Spleen (tissue), 11 donors: ENCODE results near the gene CHCHD1. TPM values are rescaled to one million over a fixed set of nuclear protein-coding genes. Genes with fewer than 3 reads are reported as not detected.

Experiments
- DNase-seq: peaks from one replicate; pipeline ENCODE4 v3.0.0-alpha.2; 2020
- H3K27ac ChIP-seq, 8 donors: fragments of 200-600 bp; sonication (generic) in 7 of 8; 1 replicate in 4 of 8; 2 replicates in 4 of 8; pipeline versions ENCODE4 v1.5.0 to v1.8.0; 2016 to 2021; ENCODE audit warnings: inconsistent platforms in 4 of 8, mild to moderate bottlenecking in 4 of 8, moderate library complexity in 1 of 8
- H3K27me3 ChIP-seq, 7 donors: fragments of 200-600 bp; sonication (generic) in 6 of 7; replicated peaks in 1 of 7; 1 replicate in 4 of 7; 2 replicates in 3 of 7; pipeline versions ENCODE4 v1.5.0 to v1.8.0; 2016 to 2021; ENCODE audit warnings: inconsistent platforms in 3 of 7, mild to moderate bottlenecking in 1 of 7
- H3K36me3 ChIP-seq, 6 donors: fragments of 200-600 bp; sonication (generic) in 5 of 6; 1 replicate in 4 of 6; 2 replicates in 2 of 6; pipeline versions ENCODE4 v1.5.0 to v1.8.0; 2016 to 2021; ENCODE audit warnings: inconsistent platforms in 2 of 6
- H3K4me1 ChIP-seq, 6 donors: fragments of 200-600 bp; sonication (generic) in 5 of 6; 1 replicate in 3 of 6; 2 replicates in 3 of 6; pipeline versions ENCODE4 v1.5.0 to v1.8.0; 2016 to 2021; ENCODE audit warnings: inconsistent platforms in 3 of 6
- H3K4me3 ChIP-seq, 8 donors: fragments of 200-600 bp; sonication (generic) in 7 of 8; 1 replicate in 4 of 8; 2 replicates in 4 of 8; pipeline versions ENCODE4 v1.5.0 to v1.8.0; 2016 to 2021; ENCODE audit warnings: inconsistent platforms in 4 of 8, mild to moderate bottlenecking in 4 of 8, moderate library complexity in 2 of 8
- H3K9me3 ChIP-seq, 8 donors: fragments of 200-600 bp; sonication (generic) in 7 of 8; 1 replicate in 4 of 8; 2 replicates in 4 of 8; pipeline versions ENCODE4 v1.5.0 to v1.8.0; 2016 to 2021; ENCODE audit warnings: inconsistent platforms in 4 of 8
- CTCF ChIP-seq, 11 experiments: fragments of 200-600 bp in 7 of 11; fragments of 450-650 bp in 4 of 11; sonication (generic) in 4 of 11; IDR thresholded peaks in 8 of 11; conservative IDR thresholded peaks in 3 of 11; 1 replicate in 7 of 11; 2 replicates in 4 of 11; pipeline versions ENCODE4 v1.4.0 to v1.8.0; 2016 to 2021; ENCODE audit warnings: antibody characterized with exemption in 11 of 11, inconsistent platforms in 4 of 11, mild to moderate bottlenecking in 1 of 11
- POLR2A ChIP-seq, 3 donors: fragments of 450-650 bp; IDR thresholded peaks; one replicate each; pipeline ENCODE4 v1.5.1; 2017; ENCODE audit warnings: antibody characterized with exemption in 3 of 3, mild to moderate bottlenecking in 1 of 3
- POLR2AphosphoS5 ChIP-seq, 3 donors: sonication (generic); formaldehyde crosslinking; IDR thresholded peaks; one replicate each; pipeline ENCODE4 v1.5.1; 2017; ENCODE audit warnings: antibody characterized with exemption in 3 of 3
- WGBS, 5 donors: extraction: QIAGEN DNeasy Blood & Tissue Kit in 3 of 5; methylation state at CpG; one replicate each; pipeline versions ENCODE4 v1.1.5 to v1.1.7; 2013 to 2018; 5-methylcytosine and 5-hydroxymethylcytosine counted together
- intact Hi-C: fragments of 100-400 bp; cut with DNase I; formaldehyde crosslinking; loops from one replicate; pipeline ENCODE4 v1.15.0; 2023; ENCODE audit warnings: low total_unique reads
- polyA plus RNA-seq, 3 donors: library from polyadenylated mRNA; stranded (reverse); fragments of 200-250 nt; gene quantifications; one replicate each; pipeline ENCODE4 v1.2.1, GENCODE V29; 2013
- total RNA-seq, 7 donors: library from RNA; depleted of rRNA in 3 of 7; stranded (reverse); fragments of >200 nt in 3 of 7; fragmentation: NEBNext Ultra II Directional in 4 of 7; extraction: Animal tissue kit (Norgen Biotek cat#: 25700) in 4 of 7; gene quantifications; one replicate each; pipeline versions ENCODE4 v1.1.0 to v1.2.1, GENCODE V29; 2016 to 2021
- donor health status: healthy with polysubstance abuse.
- donor health status: DM: no; HTN: no; CAD: no; lungs with moderate emphysema.
- donor health status: DM: no; HTN: no; CAD: no.
- donor health status: Bipolar disorder and iron deficiency.
- donor health status: healthy.
- donor health status: DM: no; HTN: no; CAD: no.
- donor health status: DM: yes; HTN: yes; CAD: no.

The CHCHD1 gene
- total and polyA plus RNA-seq, 10 donors, result 14.6 to 75.9 (median 26.4) TPM

DNA sequence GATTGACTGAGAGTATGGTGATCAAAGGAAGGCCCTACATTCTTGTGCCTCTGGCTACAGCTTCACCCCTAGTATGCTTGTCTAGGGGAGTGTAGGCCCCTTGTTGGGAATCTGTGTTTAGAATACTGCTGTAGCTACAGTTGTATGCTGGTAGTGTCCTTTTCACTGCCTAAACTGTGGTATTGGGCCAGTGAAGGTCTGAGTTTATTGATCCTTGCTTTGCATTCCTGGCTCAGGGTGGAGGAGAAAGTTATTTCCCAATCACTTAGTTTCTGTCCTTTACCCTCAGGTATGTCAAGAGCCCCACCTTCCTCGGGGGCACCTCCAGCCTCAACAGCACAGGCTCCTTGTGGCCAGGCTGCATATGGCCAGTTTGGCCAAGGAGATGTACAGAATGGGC is 31.0 kb upstream of the CHCHD1 start:
- TF ChIP-seq POLR2AphosphoS5 (IDR thresholded peaks at IDR 0.05) (no peak), CTCF (IDR thresholded peaks at IDR 0.05 in 8 of 11, conservative IDR thresholded peaks at IDR 0.05 in 3 of 11) (no peak), POLR2A (IDR thresholded peaks at IDR 0.05) (no peak)
- WGBS, 5 donors, result 96 to 100% (median 100%) methylated on average over 1 of the region's 1 CpG
- intact Hi-C loops, result no loop called here
- Histone ChIP-seq H3K4me1 (peaks cover 14 to 56% (median 40%) of the 10 kb centered on the region in 6 donors), H3K4me3 (no peak overlapping the region), H3K9me3 (no peaks in the 10 kb centered on the region), H3K36me3 (peaks cover 5 to 95% (median 85%) of the 10 kb centered on the region in 6 donors), H3K27ac (no peak overlapping the region), H3K27me3 (no peaks in the 10 kb centered on the region)
- DNase-seq, result no peak

DNA sequence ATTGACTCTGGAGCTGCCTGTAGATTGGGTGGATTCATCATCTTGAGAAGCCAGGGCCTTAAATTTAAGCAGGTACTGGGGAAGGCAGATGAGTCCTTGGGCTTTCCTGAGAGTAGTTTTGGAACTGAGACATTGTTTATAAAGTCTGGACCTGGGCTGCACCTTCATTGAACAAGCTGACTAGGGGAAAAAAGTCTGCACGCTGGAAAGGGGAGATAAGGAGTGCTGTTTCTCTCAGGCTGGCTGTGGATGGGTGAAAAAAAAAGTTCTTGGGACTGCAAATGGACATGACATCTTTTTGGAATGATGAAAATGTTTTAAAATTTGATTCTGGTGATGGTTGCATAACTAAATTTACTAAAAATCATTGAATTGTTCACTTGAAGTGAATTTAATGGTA is 25.7 kb upstream of the CHCHD1 start:
- no peak for TF ChIP-seq POLR2AphosphoS5 (IDR thresholded peaks at IDR 0.05)
- TF ChIP-seq POLR2A (IDR thresholded peaks at IDR 0.05), result no peak
- no peak for TF ChIP-seq CTCF (IDR thresholded peaks at IDR 0.05 in 8 of 11, conservative IDR thresholded peaks at IDR 0.05 in 3 of 11)
- no peak for DNase-seq
- Histone ChIP-seq H3K4me1 (peaks cover 3 to 37% (median 21%) of the 10 kb centered on the region in 6 donors), H3K4me3 (no peak overlapping the region), H3K27me3 (no peaks in the 10 kb centered on the region), H3K27ac (no peak overlapping the region), H3K36me3 (peaks cover 11 to 100% (median 68%) of the 10 kb centered on the region in 6 donors), H3K9me3 (no peaks in the 10 kb centered on the region)
- 80 to 86% (median 83%) methylated on average over 1 of the region's 1 CpG for WGBS, 5 donors
- intact Hi-C loops, result no loop called here

GRCh38 chr10:73758704-73759511 is 22.9 kb upstream of the CHCHD1 start:
- intact Hi-C loops, result no loop called here
- peak overlapping the region in 7 of 8 donors; percentile 23 to 79 (median 74) for H3K27ac ChIP-seq
- TF ChIP-seq POLR2AphosphoS5 (IDR thresholded peaks at IDR 0.05), result no peak
- no peak for TF ChIP-seq CTCF (IDR thresholded peaks at IDR 0.05 in 8 of 11, conservative IDR thresholded peaks at IDR 0.05 in 3 of 11)
- TF ChIP-seq POLR2A (IDR thresholded peaks at IDR 0.05), result no peak
- peaks cover 3 to 62% (median 28%) of the 10 kb centered on the region in 6 donors for H3K4me1 ChIP-seq
- DNase-seq, result no peak
- peak overlapping the region in 1 of 8 donors; percentile 2 for H3K4me3 ChIP-seq
- H3K9me3 ChIP-seq, result no peaks in the 10 kb centered on the region
- no peaks in the 10 kb centered on the region for H3K27me3 ChIP-seq
- 67 to 80% (median 71%) methylated on average over 9 of the region's 9 CpGs for WGBS, 5 donors
- peaks cover 12 to 100% (median 68%) of the 10 kb centered on the region in 6 donors for H3K36me3 ChIP-seq

GRCh38 chr10:73759512-73760115 is 22.2 kb upstream of the CHCHD1 start:
- TF ChIP-seq POLR2A (IDR thresholded peaks at IDR 0.05), result no peak
- peak; percentile 49 to 63 (median 50) for TF ChIP-seq POLR2AphosphoS5 (IDR thresholded peaks at IDR 0.05)
- 49 to 74% (median 70%) methylated on average over 5 of the region's 5 CpGs for WGBS, 5 donors
- Histone ChIP-seq H3K27me3 (no peaks in the 10 kb centered on the region), H3K9me3 (no peaks in the 10 kb centered on the region), H3K4me1 (peaks cover 3 to 63% (median 28%) of the 10 kb centered on the region in 6 donors), H3K4me3 (peak overlapping the region in 2 of 8 donors; percentile 2), H3K36me3 (peaks cover 12 to 100% (median 68%) of the 10 kb centered on the region in 6 donors), H3K27ac (peak overlapping the region; percentile 32 to 79 (median 71))
- intact Hi-C loops, result no loop called here
- peak; percentile 89 for DNase-seq
